Glutamatergic neuron (in vitro differentiated cells): ENCODE measurements around the gene TGFBR3. TPM values are rescaled to one million over a fixed set of nuclear protein-coding genes. Genes with fewer than 3 reads are reported as not detected.

Experiments used
- DNase-seq: peaks from one replicate; pipeline ENCODE4 v3.0.0; 2022
- H3K27ac Mint-ChIP-seq: one replicate; pipeline ENCODE4 v1.8.0; 2020; ENCODE audit warnings: mild to moderate bottlenecking, mixed read lengths, inconsistent platforms; ENCODE audit not compliant: unreplicated experiment
- H3K27me3 Mint-ChIP-seq: one replicate; pipeline ENCODE4 v1.8.0; 2020; ENCODE audit warnings: mild to moderate bottlenecking, moderate library complexity, mixed read lengths, inconsistent platforms; ENCODE audit not compliant: unreplicated experiment
- H3K36me3 Mint-ChIP-seq: one replicate; pipeline ENCODE4 v1.8.0; 2020; ENCODE audit warnings: mild to moderate bottlenecking, mixed read lengths, inconsistent platforms; ENCODE audit not compliant: unreplicated experiment
- H3K4me1 Mint-ChIP-seq: one replicate; pipeline ENCODE4 v1.8.0; 2020; ENCODE audit warnings: mild to moderate bottlenecking, low read depth, mixed read lengths, inconsistent platforms; ENCODE audit not compliant: unreplicated experiment
- H3K4me3 Mint-ChIP-seq: one replicate; pipeline ENCODE4 v1.8.0; 2020; ENCODE audit warnings: mild to moderate bottlenecking, mixed read lengths, inconsistent platforms; ENCODE audit not compliant: unreplicated experiment
- H3K9me3 Mint-ChIP-seq: one replicate; pipeline ENCODE4 v1.8.0; 2020; ENCODE audit warnings: mild to moderate bottlenecking, moderate library complexity, mixed read lengths, inconsistent platforms; ENCODE audit not compliant: unreplicated experiment
- CTCF ChIP-seq: fragments of 200-600 bp; sonication (generic); IDR thresholded peaks from one replicate; pipeline ENCODE4 v1.5.0; 2021; ENCODE audit not compliant: partially characterized antibody, unreplicated experiment
- total RNA-seq: library from RNA; stranded (reverse); fragmentation: NEBNext Ultra II Directional; extraction: Animal tissue kit (Norgen Biotek cat#: 25700); gene quantifications from one replicate; pipeline ENCODE4 v1.2.1, GENCODE V29; 2021; ENCODE audit not compliant: unreplicated experiment

Gene TGFBR3
- total RNA-seq, 1 donor from 2014 or later = 0.98 TPM

DNA sequence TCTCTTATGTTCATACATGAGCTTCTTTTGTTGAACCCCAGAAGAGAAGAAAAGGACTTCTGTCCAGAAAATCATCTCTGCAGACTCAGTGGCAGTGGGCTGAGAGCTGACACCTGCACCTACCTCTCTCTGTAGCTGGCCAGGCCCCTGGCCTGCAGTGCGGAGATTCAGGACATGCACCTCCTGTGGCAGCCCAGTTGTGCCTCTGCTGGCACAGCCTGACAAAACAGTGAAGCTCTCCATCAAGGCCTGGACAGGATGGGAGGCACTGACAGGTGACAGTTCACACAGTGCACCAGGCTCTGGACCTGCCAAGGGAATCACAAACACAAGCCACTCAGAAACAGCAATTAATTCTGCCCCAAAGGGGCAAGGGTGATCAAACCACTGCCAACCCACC lies 88.8 kb downstream of the TGFBR3 start:
- peaks cover 3% of the 10 kb centered on the region for H3K27me3 Mint-ChIP-seq
- TF ChIP-seq CTCF = no peak
- no peaks in the 10 kb centered on the region for H3K36me3 Mint-ChIP-seq

GRCh38 chr1:91796390-91796654 lies 89.6 kb downstream of the TGFBR3 start:
- Mint-ChIP-seq H3K4me3 (no peak overlapping the region), H3K27me3 (peaks cover 3% of the 10 kb centered on the region), H3K27ac (no peak overlapping the region), H3K36me3 (no peaks in the 10 kb centered on the region), H3K9me3 (no peaks in the 10 kb centered on the region), H3K4me1 (peaks cover 10% of the 10 kb centered on the region)
- TF ChIP-seq CTCF = no peak
- DNase-seq = no peak

More for the DNA sequence above, 88.8 kb downstream of the TGFBR3 start:
- H3K4me1 Mint-ChIP-seq = peaks cover 9% of the 10 kb centered on the region
- DNase-seq = no peak
- no peak overlapping the region for H3K4me3 Mint-ChIP-seq
- H3K9me3 Mint-ChIP-seq = peaks cover 2% of the 10 kb centered on the region
- no peak overlapping the region for H3K27ac Mint-ChIP-seq

- no peaks in the 10 kb centered on the region for H3K36me3 Mint-ChIP-seq
- DNase-seq = no peak
- no peak for TF ChIP-seq CTCF
- H3K9me3 Mint-ChIP-seq = no peaks in the 10 kb centered on the region
- no peak overlapping the region for H3K4me3 Mint-ChIP-seq
- H3K27me3 Mint-ChIP-seq = peaks cover 3% of the 10 kb centered on the region
- H3K27ac Mint-ChIP-seq = no peak overlapping the region
- peaks cover 11% of the 10 kb centered on the region for H3K4me1 Mint-ChIP-seq
Observed at GRCh38 chr1:91795591-91796389, 90.2 kb downstream of the TGFBR3 start.

GRCh38 chr1:91793877-91794276 lies 92.1 kb downstream of the TGFBR3 start:
- DNase-seq = no peak
- Mint-ChIP-seq H3K27ac (no peak overlapping the region), H3K27me3 (peaks cover under 1% of the 10 kb centered on the region), H3K36me3 (no peaks in the 10 kb centered on the region), H3K4me3 (no peak overlapping the region), H3K9me3 (no peaks in the 10 kb centered on the region), H3K4me1 (peaks cover 5% of the 10 kb centered on the region)
- TF ChIP-seq CTCF = no peak

GRCh38 chr1:91793189-91793588 lies 92.8 kb downstream of the TGFBR3 start:
- no peak for TF ChIP-seq CTCF
- no peak overlapping the region for H3K4me3 Mint-ChIP-seq
- peaks cover 5% of the 10 kb centered on the region for H3K4me1 Mint-ChIP-seq
- no peaks in the 10 kb centered on the region for H3K36me3 Mint-ChIP-seq
- no peak overlapping the region for H3K27ac Mint-ChIP-seq
- H3K9me3 Mint-ChIP-seq = no peaks in the 10 kb centered on the region
- DNase-seq = no peak
- H3K27me3 Mint-ChIP-seq = peaks cover 1% of the 10 kb centered on the region
